Tibial nerve (tissue), 4 donors: ENCODE results near the gene NANOS3. TPM values are rescaled to one million over a fixed set of nuclear protein-coding genes. Genes with fewer than 3 reads are reported as not detected.

Experiments
- DNase-seq, 2 donors: peaks; one replicate each; pipeline ENCODE4 v3.0.0-alpha.2; 2019; ENCODE audit warnings: low spot score in 2 of 2
- H3K27ac ChIP-seq, 4 donors: fragments of 200-600 bp; sonication (generic) in 3 of 4; one replicate each; pipeline ENCODE4 v1.5.1; 2017 to 2019; ENCODE audit warnings: mild to moderate bottlenecking in 1 of 4
- H3K27me3 ChIP-seq, 2 donors: fragments of 200-600 bp; sonication (generic) in 1 of 2; one replicate each; pipeline versions ENCODE4 v1.5.1 to v1.6.0; 2017 to 2019
- H3K36me3 ChIP-seq, 3 donors: fragments of 200-600 bp; sonication (generic); one replicate each; pipeline ENCODE4 v1.5.1; 2018 to 2019
- H3K4me1 ChIP-seq, 4 donors: fragments of 200-600 bp; sonication (generic) in 3 of 4; one replicate each; pipeline ENCODE4 v1.5.1; 2017 to 2019
- H3K4me3 ChIP-seq, 4 donors: fragments of 200-600 bp; sonication (generic) in 3 of 4; one replicate each; pipeline ENCODE4 v1.5.1; 2017 to 2019; ENCODE audit warnings: mild to moderate bottlenecking in 1 of 4, moderate library complexity in 1 of 4
- H3K9me3 ChIP-seq, 4 donors: fragments of 200-600 bp; sonication (generic) in 3 of 4; one replicate each; pipeline ENCODE4 v1.5.1; 2017 to 2019
- CTCF ChIP-seq, 5 experiments: fragments of 200-600 bp in 3 of 5; fragments of 450-650 bp in 2 of 5; sonication (generic) in 3 of 5; IDR thresholded peaks; one replicate each; pipeline ENCODE4 v1.5.1; 2016 to 2019; ENCODE audit warnings: antibody characterized with exemption in 5 of 5, mild to moderate bottlenecking in 3 of 5, moderate library complexity in 2 of 5
- EP300 ChIP-seq, 2 donors: sonication (generic); formaldehyde crosslinking; IDR thresholded peaks; one replicate each; pipeline ENCODE4 v1.6.1; 2017; ENCODE audit warnings: antibody characterized with exemption in 2 of 2, mild to moderate bottlenecking in 1 of 2
- POLR2A ChIP-seq, 2 donors: fragments of 450-650 bp; IDR thresholded peaks; one replicate each; pipeline ENCODE4 v1.6.1; 2017; ENCODE audit warnings: antibody characterized with exemption in 2 of 2, mild to moderate bottlenecking in 2 of 2, moderate library complexity in 2 of 2
- WGBS, 2 donors: methylation state at CpG; one replicate each; pipeline ENCODE4 v1.1.5; 2018; 5-methylcytosine and 5-hydroxymethylcytosine counted together
- total RNA-seq, 4 donors: library from RNA; depleted of rRNA; stranded (reverse); fragments of >200 nt; gene quantifications; one replicate each; pipeline ENCODE4 v1.1.0, GENCODE V29; 2016

The NANOS3 gene
- total RNA-seq, 4 donors from 2014 or later, result not detected

- DNase-seq, result no peak
- H3K27ac ChIP-seq, result peak overlapping the region in 1 of 4 donors; percentile 25
- 3 to 5% methylated on average over 31 to 33 of the region's 45 CpGs for WGBS, 2 donors
These were observed 4.1 kb upstream of the NANOS3 start for GRCh38 chr19:13872695-13873389.

GRCh38 chr19:13873834-13874515 lies 3.0 kb upstream of the NANOS3 start:
- WGBS, 2 donors, result 52 to 54% methylated on average over 35 of the region's 35 CpGs
- Histone ChIP-seq H3K4me3 (no peak overlapping the region), H3K27ac (no peak overlapping the region), H3K27me3 (peaks cover 0 to 18% of the 10 kb centered on the region in 2 donors), H3K9me3 (no peaks in the 10 kb centered on the region), H3K36me3 (no peaks in the 10 kb centered on the region), H3K4me1 (peaks cover 0 to 18% (median 8%) of the 10 kb centered on the region in 4 donors)
- TF ChIP-seq POLR2A (IDR thresholded peaks at IDR 0.05) (no peak), EP300 (IDR thresholded peaks at IDR 0.05) (no peak), CTCF (IDR thresholded peaks at IDR 0.05) (no peak)
- no peak for DNase-seq

More at GRCh38 chr19:13872695-13873389, 4.1 kb upstream of the NANOS3 start:
- H3K27me3 ChIP-seq, result peaks cover 0 to 18% of the 10 kb centered on the region in 2 donors
- peak overlapping the region; percentile 11 to 43 (median 32) for H3K4me3 ChIP-seq
- H3K4me1 ChIP-seq, result peaks cover 0 to 18% (median 8%) of the 10 kb centered on the region in 4 donors
- TF ChIP-seq CTCF (IDR thresholded peaks at IDR 0.05) (no peak), POLR2A (IDR thresholded peaks at IDR 0.05) (no peak), EP300 (IDR thresholded peaks at IDR 0.05) (no peak)
- no peaks in the 10 kb centered on the region for H3K9me3 ChIP-seq
- no peaks in the 10 kb centered on the region for H3K36me3 ChIP-seq

- DNase-seq, result no peak
- H3K4me3 ChIP-seq, result no peak overlapping the region
- peaks cover 4 to 35% (median 19%) of the 10 kb centered on the region in 4 donors for H3K4me1 ChIP-seq
- no peak overlapping the region for H3K27ac ChIP-seq
- no peaks in the 10 kb centered on the region for H3K9me3 ChIP-seq
- peaks cover 0 to 18% of the 10 kb centered on the region in 2 donors for H3K27me3 ChIP-seq
- no peak for TF ChIP-seq CTCF (IDR thresholded peaks at IDR 0.05)
- TF ChIP-seq EP300 (IDR thresholded peaks at IDR 0.05), result no peak
- TF ChIP-seq POLR2A (IDR thresholded peaks at IDR 0.05), result no peak
- 88 to 92% methylated on average over 5 of the region's 5 CpGs for WGBS, 2 donors
- H3K36me3 ChIP-seq, result no peaks in the 10 kb centered on the region
These were observed 1.1 kb upstream of the NANOS3 start for GRCh38 chr19:13875824-13876223.

- DNase-seq, result no peak
- no peaks in the 10 kb centered on the region for H3K9me3 ChIP-seq
- no peak overlapping the region for H3K27ac ChIP-seq
- H3K4me3 ChIP-seq, result no peak overlapping the region
- TF ChIP-seq CTCF (IDR thresholded peaks at IDR 0.05) (no peak), EP300 (IDR thresholded peaks at IDR 0.05) (no peak), POLR2A (IDR thresholded peaks at IDR 0.05) (no peak)
- no peaks in the 10 kb centered on the region for H3K36me3 ChIP-seq
- H3K4me1 ChIP-seq, result peaks cover 4 to 49% (median 34%) of the 10 kb centered on the region in 4 donors
- WGBS, 2 donors, result 89 to 92% methylated on average over 19 to 25 of the region's 27 CpGs
- peaks cover 0 to 18% of the 10 kb centered on the region in 2 donors for H3K27me3 ChIP-seq
These were observed 369 bp downstream of the NANOS3 start for GRCh38 chr19:13877303-13877702.
